Loucy (cell line): Measurements from ENCODE around the gene AKNA.

ENCODE experiments used
- H2AFZ ChIP-seq: fragments of 200-600 bp; sonication (generic); 2 replicates; pipeline ENCODE4 v1.6.0; 2016; ENCODE audit warnings: antibody characterized with exemption, mild to moderate bottlenecking, low read length, moderate library complexity
- H3F3A ChIP-seq: fragments of 200-600 bp; 2 replicates; pipeline ENCODE4 v1.6.0; 2016; ENCODE audit warnings: antibody characterized with exemption, low read depth, mild to moderate bottlenecking
- H3K27me3 ChIP-seq: fragments of 200-600 bp; sonication (generic); 2 replicates; pipeline ENCODE4 v1.6.1; 2014; ENCODE audit warnings: low read length, mild to moderate bottlenecking; ENCODE audit not compliant: insufficient read depth, poor library complexity, severe bottlenecking
- H3K36me3 ChIP-seq: fragments of 200-600 bp; sonication (generic); 2 replicates; pipeline ENCODE4 v1.6.1; 2016; ENCODE audit warnings: low read length; ENCODE audit not compliant: insufficient read depth
- H3K4me1 ChIP-seq: fragments of 200-600 bp; sonication (generic); 2 replicates; pipeline ENCODE4 v1.5.1; 2014; ENCODE audit warnings: low read length, mild to moderate bottlenecking; ENCODE audit not compliant: insufficient read depth, poor library complexity, severe bottlenecking
- H3K4me2 ChIP-seq: fragments of 200-600 bp; sonication (generic); 2 replicates; pipeline ENCODE4 v1.6.0; 2014; ENCODE audit warnings: antibody characterized with exemption, low read length, low read depth, mild to moderate bottlenecking; ENCODE audit not compliant: poor library complexity, severe bottlenecking
- H3K4me3 ChIP-seq: fragments of 200-600 bp; sonication (generic); 2 replicates; pipeline ENCODE4 v1.5.1; 2014; ENCODE audit warnings: low read length, mild to moderate bottlenecking, mixed read lengths; ENCODE audit not compliant: poor library complexity, severe bottlenecking
- H3K79me2 ChIP-seq: fragments of 200-600 bp; sonication (generic); 2 replicates; pipeline ENCODE4 v1.6.1; 2014; ENCODE audit warnings: low read length; ENCODE audit not compliant: insufficient read depth
- H3K9ac ChIP-seq: fragments of 200-600 bp; sonication (generic); 2 replicates; pipeline ENCODE4 v1.6.0; 2014; ENCODE audit warnings: mild to moderate bottlenecking, low read depth, low read length, moderate library complexity; ENCODE audit not compliant: poor library complexity, severe bottlenecking
- H3K9me2 ChIP-seq: fragments of 200-600 bp; sonication (generic); replicated peaks from 2 replicates; pipeline ENCODE4 v1.6.1; 2016; ENCODE audit warnings: low read depth, low read length, mixed read lengths
- H3K9me3 ChIP-seq: fragments of 200-600 bp; sonication (generic); 2 replicates; pipeline ENCODE4 v1.6.1; 2014; ENCODE audit warnings: mild to moderate bottlenecking, antibody characterized with exemption, low read length, low read depth; ENCODE audit not compliant: insufficient read depth
- H4K20me1 ChIP-seq: fragments of 200-600 bp; sonication (generic); 2 replicates; pipeline ENCODE4 v1.6.0; 2014; ENCODE audit warnings: antibody characterized with exemption, low read length, mild to moderate bottlenecking; ENCODE audit not compliant: insufficient read depth, poor library complexity, severe bottlenecking
- CTCF ChIP-seq: fragments of 200-600 bp; sonication (generic); conservative IDR thresholded peaks from 2 replicates; pipeline ENCODE4 v1.5.1; 2014; ENCODE audit warnings: mild to moderate bottlenecking, antibody characterized with exemption, low read length
- EZH2phosphoT487 ChIP-seq: fragments of 200-600 bp; IDR thresholded peaks from 2 replicates; pipeline ENCODE4 v1.6.1; 2018; ENCODE audit warnings: antibody characterized with exemption, mild to moderate bottlenecking, moderate library complexity, borderline replicate concordance

AKNA gene

DNA sequence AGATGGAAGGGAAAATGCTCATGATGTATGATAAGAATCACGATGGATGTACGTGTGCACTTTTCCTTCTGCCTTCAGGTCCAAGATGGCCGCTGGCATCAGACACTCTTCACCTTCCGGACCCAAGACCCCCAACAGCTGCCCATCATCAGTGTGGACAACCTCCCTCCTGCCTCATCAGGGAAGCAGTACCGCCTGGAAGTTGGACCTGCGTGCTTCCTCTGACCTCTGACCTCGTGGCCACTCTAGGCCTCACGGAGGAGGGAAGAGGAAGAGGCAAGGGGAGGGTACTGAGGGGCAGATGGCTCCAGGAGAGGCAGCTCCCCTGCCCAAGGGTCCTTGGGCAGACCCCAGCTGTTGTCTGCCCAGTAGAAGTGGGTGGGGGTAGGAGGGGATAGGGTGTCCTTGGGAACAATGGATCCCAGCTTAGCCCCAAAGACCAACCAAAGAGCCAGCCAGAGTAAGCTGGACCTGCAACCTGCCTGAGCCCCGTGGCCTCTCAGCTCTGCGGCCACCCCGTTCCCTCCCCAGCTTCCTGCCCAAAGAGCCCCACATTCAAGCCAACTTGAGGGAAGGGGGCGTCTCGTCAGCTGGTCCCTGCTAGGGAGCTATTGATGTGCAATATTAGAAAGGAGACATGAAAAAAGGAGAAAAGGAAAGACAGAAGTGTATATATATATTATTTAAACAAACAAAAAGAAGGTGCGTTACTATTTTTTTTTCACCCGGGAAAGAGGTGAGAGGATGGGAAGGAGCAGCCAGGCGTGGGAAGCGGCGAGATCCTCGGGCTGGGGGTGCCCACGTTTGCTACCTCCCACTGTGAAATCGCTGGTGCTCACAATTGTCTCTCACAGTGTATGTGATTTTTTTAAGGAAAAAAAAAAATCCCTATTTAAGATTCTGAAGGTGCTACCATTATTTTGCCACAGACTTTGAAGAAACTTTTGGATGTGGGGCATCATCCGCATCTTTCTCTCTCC, 77.0 kb downstream of the AKNA start:
- no peaks in the 10 kb centered on the region for H3F3A ChIP-seq
- no peak overlapping the region for H3K4me2 ChIP-seq
- no peaks in the 10 kb centered on the region for H4K20me1 ChIP-seq
- no peak overlapping the region for H3K9ac ChIP-seq
- TF ChIP-seq EZH2phosphoT487 (no peak), CTCF (no peak)
- no peaks in the 10 kb centered on the region for H3K79me2 ChIP-seq
- no peaks in the 10 kb centered on the region for H3K9me3 ChIP-seq
- no peaks in the 10 kb centered on the region for H3K9me2 ChIP-seq
- H3K4me3 ChIP-seq, result no peak overlapping the region
- no peak overlapping the region for H2AFZ ChIP-seq
- no peaks in the 10 kb centered on the region for H3K4me1 ChIP-seq
- H3K36me3 ChIP-seq, result no peaks in the 10 kb centered on the region
- H3K27me3 ChIP-seq, result no peaks in the 10 kb centered on the region

GRCh38 chr9:114309096-114309495, 78.7 kb downstream of the AKNA start:
- no peaks in the 10 kb centered on the region for H4K20me1 ChIP-seq
- no peak overlapping the region for H3K9ac ChIP-seq
- H3K4me3 ChIP-seq, result no peak overlapping the region
- no peaks in the 10 kb centered on the region for H3K4me1 ChIP-seq
- no peaks in the 10 kb centered on the region for H3K36me3 ChIP-seq
- no peaks in the 10 kb centered on the region for H3K79me2 ChIP-seq
- no peak for TF ChIP-seq EZH2phosphoT487
- no peak for TF ChIP-seq CTCF
- no peaks in the 10 kb centered on the region for H3K9me2 ChIP-seq
- H3K9me3 ChIP-seq, result no peaks in the 10 kb centered on the region
- H3F3A ChIP-seq, result no peaks in the 10 kb centered on the region
- H3K4me2 ChIP-seq, result no peak overlapping the region
- no peak overlapping the region for H2AFZ ChIP-seq
- no peaks in the 10 kb centered on the region for H3K27me3 ChIP-seq

- Histone ChIP-seq H3K79me2 (no peaks in the 10 kb centered on the region), H3K9ac (no peak overlapping the region), H3K27me3 (no peaks in the 10 kb centered on the region), H3K9me2 (no peaks in the 10 kb centered on the region), H3K9me3 (no peaks in the 10 kb centered on the region), H3F3A (no peaks in the 10 kb centered on the region), H2AFZ (no peak overlapping the region), H4K20me1 (no peaks in the 10 kb centered on the region), H3K36me3 (no peaks in the 10 kb centered on the region), H3K4me3 (no peak overlapping the region), H3K4me2 (no peak overlapping the region), H3K4me1 (no peaks in the 10 kb centered on the region)
- no peak for TF ChIP-seq CTCF
- TF ChIP-seq EZH2phosphoT487, result no peak
Observed at GRCh38 chr9:114308361-114308950, 79.3 kb downstream of the AKNA start.
